ENCODE results near the gene DUS3L. TPM values are rescaled to one million over a fixed set of nuclear protein-coding genes. Genes with fewer than 3 reads are reported as not detected.

DUS3L gene
- total and polyA plus RNA-seq, 2 of the 8 experiments (the other 6 are each of a cell fraction or from before 2014, with no cell fraction given), result 37.6 to 39.1 TPM

DNA sequence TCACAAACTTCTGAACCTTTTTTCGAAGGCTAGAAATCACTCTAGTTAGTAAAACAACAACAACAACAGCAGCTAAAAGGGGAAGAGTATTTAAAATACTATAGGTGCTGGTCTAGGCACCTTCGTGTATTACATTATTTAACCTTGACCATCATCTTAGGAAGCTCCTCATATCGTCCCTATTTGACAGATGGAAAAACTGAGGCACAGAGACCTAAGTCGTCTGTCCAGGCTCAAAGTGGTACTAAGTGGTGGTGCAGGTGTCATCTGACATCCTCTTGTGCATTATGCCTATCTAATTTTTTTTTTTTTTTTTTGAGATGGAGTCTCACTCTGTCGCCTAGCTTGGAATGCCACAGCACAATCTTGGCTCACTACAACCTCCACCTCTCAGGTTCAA is 41.5 kb downstream of the DUS3L start:
- Histone ChIP-seq H4K8ac (ENCODE audit: extremely low read depth, insufficient read depth, low read length) (no peak overlapping the region), H3K27ac (ENCODE audit: low read depth, low read length) (no peak overlapping the region), H4K20me1 (replicated peaks in 1 of 2; ENCODE audit: control insufficient read depth in 1 of 2, insufficient read depth in 2 of 2, low read length in 2 of 2) (no peaks in the 10 kb centered on the region), H3K4ac (replicated peaks; ENCODE audit: insufficient read length, low read depth, low read length) (no peak overlapping the region), H3K18ac (ENCODE audit: extremely low read depth, low read length) (no peak overlapping the region), H3K14ac (ENCODE audit: insufficient read length) (no peak overlapping the region), H2AFZ (ENCODE audit: low read length) (no peak overlapping the region), H3K79me2 (ENCODE audit: control insufficient read depth in 1 of 2, insufficient read depth in 2 of 2, low read length in 2 of 2) (no peaks in the 10 kb centered on the region), H3K36me3 (ENCODE audit: control insufficient read depth in 2 of 4, insufficient read depth in 4 of 4, low read length in 3 of 4) (no peaks in the 10 kb centered on the region), H3K9me3 (ENCODE audit: insufficient read depth in 2 of 2, low read depth in 1 of 2, low read length in 1 of 2) (no peaks in the 10 kb centered on the region; a peak in 1 of 4 replicates), H4K91ac (replicated peaks; ENCODE audit: insufficient read length, low read length) (no peak overlapping the region), H2BK120ac (replicated peaks; ENCODE audit: low read depth, low read length) (no peak overlapping the region), H3K9ac (replicated peaks in 1 of 4; ENCODE audit: extremely low read depth in 1 of 4, low read depth in 3 of 4, low read length in 3 of 4) (no peak overlapping the region), H2BK15ac (ENCODE audit: low read length) (no peak overlapping the region), H2BK12ac (ENCODE audit: low read depth, low read length) (no peak overlapping the region), H3K4me2 (ENCODE audit: insufficient read depth in 1 of 2, low read depth in 2 of 2, low read length in 2 of 2) (no peak overlapping the region), H3K27me3 (replicated peaks in 1 of 4; ENCODE audit: control insufficient read depth in 3 of 4, extremely low read depth in 1 of 4, insufficient read depth in 3 of 4, low read length in 3 of 4) (no peaks in the 10 kb centered on the region), H2BK20ac (ENCODE audit: low read length) (no peak overlapping the region), H3K4me3 (ENCODE audit: extremely low read depth in 1 of 4, insufficient read depth in 2 of 4, low read depth in 3 of 4, low read length in 4 of 4) (no peak overlapping the region), H3K4me1 (replicated peaks in 1 of 4; ENCODE audit: control insufficient read depth in 3 of 4, insufficient read depth in 4 of 4, low read length in 3 of 4) (no peaks in the 10 kb centered on the region), H4K5ac (ENCODE audit: insufficient read length, low read depth, low read length) (no peak overlapping the region), H3K23ac (ENCODE audit: insufficient read length) (no peak overlapping the region), H2BK5ac (ENCODE audit: low read depth, low read length) (no peak overlapping the region), H3K23me2 (ENCODE audit: low read depth, low read length) (no peaks in the 10 kb centered on the region), H2AK5ac (ENCODE audit: low read depth, low read length) (no peak overlapping the region), H3K56ac (replicated peaks; ENCODE audit: insufficient read length, low read depth, low read length) (no peak overlapping the region), H3K79me1 (ENCODE audit: low read depth, low read length) (no peaks in the 10 kb centered on the region)
- no peak for DNase-seq (ENCODE audit: low read depth in 1 of 2, low spot score in 2 of 2)
- CTCF ChIA-PET (ENCODE audit: partially characterized antibody), result interaction anchor here (0.5 to 1.0 kb wide), 2 partner anchors 17 to 184 kb away, joined by 3 read pairs; no protein-coding TSS in a partner anchor
- 86% methylated on average over 5 of the region's 5 CpGs; no CpG with 5 or more reads in 1 of the 2 experiments for WGBS, 2 experiments (ENCODE audit: extremely low coverage in 1 of 2, insufficient coverage in 1 of 2, insufficient read length in 1 of 2, insufficient replicate concordance in 2 of 2, low coverage in 1 of 2, low lambda C conversion rate in 2 of 2, missing lambda C conversion rate in 1 of 2)
- FAIRE-seq, result no peak
- POLR2A ChIA-PET (ENCODE audit: partially characterized antibody), result interaction anchor here (0.9 to 1.6 kb wide), 2 partner anchors 36 to 79 kb away, joined by 3 read pairs; no protein-coding TSS in a partner anchor
- TF ChIP-seq SAP30 (IDR thresholded peaks at IDR 0.05; ENCODE audit: insufficient read depth, insufficient replicate concordance, low read length) (no peak), BRCA1 (IDR thresholded peaks at IDR 0.05; ENCODE audit: low read depth, low read length) (no peak), RAD21 (IDR thresholded peaks at IDR 0.05 in 1 of 2, conservative IDR thresholded peaks at IDR 0.05 in 1 of 2; ENCODE audit: low read depth in 2 of 2, low read length in 2 of 2) (no peak), CEBPB (IDR thresholded peaks at IDR 0.05; ENCODE audit: low read depth, low read length) (no peak), POLR2AphosphoS5 (IDR thresholded peaks at IDR 0.05; ENCODE audit: low read depth, low read length) (no peak), CTBP2 (IDR thresholded peaks at IDR 0.05; ENCODE audit: borderline replicate concordance, insufficient read depth, insufficient read length, low read length) (no peak), SP1 (IDR thresholded peaks at IDR 0.05; ENCODE audit: low read depth, low read length) (no peak), GTF2F1 (IDR thresholded peaks at IDR 0.05; ENCODE audit: borderline replicate concordance, low read depth, low read length) (no peak), CHD2 (IDR thresholded peaks at IDR 0.05; ENCODE audit: low read length) (no peak)
- TF ChIP-seq, protein P1, sequence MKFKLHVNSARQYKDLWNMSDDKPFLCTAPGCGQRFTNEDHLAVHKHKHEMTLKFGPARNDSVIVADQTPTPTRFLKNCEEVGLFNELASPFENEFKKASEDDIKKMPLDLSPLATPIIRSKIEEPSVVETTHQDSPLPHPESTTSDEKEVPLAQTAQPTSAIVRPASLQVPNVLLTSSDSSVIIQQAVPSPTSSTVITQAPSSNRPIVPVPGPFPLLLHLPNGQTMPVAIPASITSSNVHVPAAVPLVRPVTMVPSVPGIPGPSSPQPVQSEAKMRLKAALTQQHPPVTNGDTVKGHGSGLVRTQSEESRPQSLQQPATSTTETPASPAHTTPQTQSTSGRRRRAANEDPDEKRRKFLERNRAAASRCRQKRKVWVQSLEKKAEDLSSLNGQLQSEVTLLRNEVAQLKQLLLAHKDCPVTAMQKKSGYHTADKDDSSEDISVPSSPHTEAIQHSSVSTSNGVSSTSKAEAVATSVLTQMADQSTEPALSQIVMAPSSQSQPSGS (IDR thresholded peaks at IDR 0.05; ENCODE audit: low read length), result no peak
- TF ChIP-seq, protein P2, sequence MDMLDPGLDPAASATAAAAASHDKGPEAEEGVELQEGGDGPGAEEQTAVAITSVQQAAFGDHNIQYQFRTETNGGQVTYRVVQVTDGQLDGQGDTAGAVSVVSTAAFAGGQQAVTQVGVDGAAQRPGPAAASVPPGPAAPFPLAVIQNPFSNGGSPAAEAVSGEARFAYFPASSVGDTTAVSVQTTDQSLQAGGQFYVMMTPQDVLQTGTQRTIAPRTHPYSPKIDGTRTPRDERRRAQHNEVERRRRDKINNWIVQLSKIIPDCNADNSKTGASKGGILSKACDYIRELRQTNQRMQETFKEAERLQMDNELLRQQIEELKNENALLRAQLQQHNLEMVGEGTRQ (IDR thresholded peaks at IDR 0.05; ENCODE audit: low read length), result no peak
